IMR-90 (cell line): ENCODE results near the gene SPEM1. TPM values are rescaled to one million over a fixed set of nuclear protein-coding genes. Genes with fewer than 3 reads are reported as not detected.

Experiments used
- ATAC-seq: fragments of 200-7000 bp; cut with Tn5 transposase; 2 replicates; pipeline ENCODE4 v1.9.1; 2020; ENCODE audit warnings: low read depth, mild to moderate bottlenecking, moderate library complexity
- BruUV-seq: library from RNA; stranded (reverse); fragments of 400-500 nt; replicated peaks from 2 replicates; lab custom pipeline; 2021; lab: Mats Ljungman, UMichigan
- CTCF ChIA-PET: fragments of 300-600 bp; formaldehyde crosslinking; extraction: SDS; loops from one replicate; lab custom pipeline; 2021; ENCODE audit warnings: antibody characterized with exemption; lab: Yijun Ruan, JAX
- POLR2A ChIA-PET: fragments of 300-600 bp; sonication (Branson Sonifier 250); formaldehyde crosslinking; loops from one replicate; lab custom pipeline; 2022; ENCODE audit warnings: antibody characterized with exemption; ENCODE audit not compliant: unreplicated experiment; lab: Charles Lee
- DNase-seq: peaks from one replicate; pipeline ENCODE4 v3.0.0; 2013
- H2AFZ ChIP-seq: replicated peaks from 2 replicates; pipeline ENCODE3; 2013; ENCODE audit warnings: low read length, mild to moderate bottlenecking; ENCODE audit not compliant: poor library complexity
- H2AK5ac ChIP-seq: 2 replicates; pipeline ENCODE4 v1.6.1; 2013; ENCODE audit warnings: low read depth, low read length, inconsistent platforms
- H2AK9ac ChIP-seq: replicated peaks from 2 replicates; pipeline ENCODE3; 2013; ENCODE audit warnings: mild to moderate bottlenecking, low read depth, low read length, moderate library complexity; ENCODE audit not compliant: poor library complexity
- H2BK120ac ChIP-seq: 2 replicates; pipeline ENCODE4 v1.6.1; 2013; ENCODE audit warnings: low read depth, low read length, inconsistent platforms
- H2BK15ac ChIP-seq: 3 replicates; pipeline ENCODE4 v1.6.1; 2013; ENCODE audit warnings: low read depth, low read length, inconsistent platforms
- H2BK20ac ChIP-seq: 2 replicates; pipeline ENCODE4 v1.6.1; 2013; ENCODE audit warnings: low read depth, mild to moderate bottlenecking, inconsistent platforms, low read length, moderate library complexity
- H2BK5ac ChIP-seq: 2 replicates; pipeline ENCODE4 v1.6.1; 2013; ENCODE audit warnings: mild to moderate bottlenecking, low read depth, low read length, inconsistent platforms; ENCODE audit not compliant: poor library complexity, severe bottlenecking
- H3K14ac ChIP-seq: replicated peaks from 2 replicates; pipeline ENCODE4 v1.6.1; 2013; ENCODE audit warnings: low read depth, low read length, inconsistent platforms
- H3K18ac ChIP-seq: 2 replicates; pipeline ENCODE4 v1.6.1; 2013; ENCODE audit warnings: low read depth, low read length, control low read depth
- H3K23ac ChIP-seq: 2 replicates; pipeline ENCODE4 v1.6.1; 2013; ENCODE audit warnings: low read depth, low read length, inconsistent platforms
- H3K27ac ChIP-seq: 2 replicates; pipeline ENCODE4 v1.5.1; 2013; ENCODE audit warnings: mild to moderate bottlenecking, control low read depth, low read length; ENCODE audit not compliant: insufficient read depth
- H3K27me3 ChIP-seq: 2 replicates; pipeline ENCODE4 v1.6.1; 2013; ENCODE audit warnings: low read length; ENCODE audit not compliant: control insufficient read depth, insufficient read depth
- H3K36me3 ChIP-seq: 2 replicates; pipeline ENCODE4 v1.6.1; 2013; ENCODE audit warnings: low read length, mixed read lengths; ENCODE audit not compliant: control insufficient read depth, insufficient read depth
- H3K4ac ChIP-seq: 2 replicates; pipeline ENCODE4 v1.6.1; 2013; ENCODE audit warnings: low read depth, low read length, inconsistent platforms
- H3K4me1 ChIP-seq: 2 replicates; pipeline ENCODE4 v1.6.1; 2013; ENCODE audit warnings: low read length, mixed read lengths; ENCODE audit not compliant: control insufficient read depth, insufficient read depth
- H3K4me2 ChIP-seq: 2 replicates; pipeline ENCODE4 v1.6.1; 2013; ENCODE audit warnings: low read depth, mild to moderate bottlenecking, control low read depth, low read length, moderate library complexity
- H3K4me3 ChIP-seq: 2 replicates; pipeline ENCODE4 v1.5.1; 2013; ENCODE audit warnings: low read depth, mild to moderate bottlenecking, control low read depth, low read length, moderate library complexity; ENCODE audit not compliant: insufficient read depth
- H3K56ac ChIP-seq: 2 replicates; pipeline ENCODE4 v1.6.1; 2013; ENCODE audit warnings: low read length, inconsistent platforms; ENCODE audit not compliant: insufficient read depth; ENCODE audit errors: extremely low read depth
- H3K79me1 ChIP-seq, 2 experiments: 2 replicates each; pipeline ENCODE4 v1.6.1; 2013; ENCODE audit warnings: low read length in 2 of 2, inconsistent platforms in 1 of 2, low read depth in 1 of 2
- H3K9ac ChIP-seq: 2 replicates; pipeline ENCODE4 v1.6.1; 2013; ENCODE audit warnings: low read depth, low read length, control low read depth
- H3K9me1 ChIP-seq: 2 replicates; pipeline ENCODE4 v1.6.1; 2013; ENCODE audit warnings: low read length, inconsistent platforms; ENCODE audit not compliant: insufficient read depth
- H3K9me3 ChIP-seq: 2 replicates; pipeline ENCODE4 v1.6.1; 2013; ENCODE audit warnings: low read length; ENCODE audit not compliant: control insufficient read depth, insufficient read depth
- H4K20me1 ChIP-seq: 2 replicates; pipeline ENCODE4 v1.6.1; 2013; ENCODE audit warnings: low read length, inconsistent platforms; ENCODE audit not compliant: insufficient read depth
- H4K5ac ChIP-seq: 2 replicates; pipeline ENCODE4 v1.6.1; 2013; ENCODE audit warnings: mild to moderate bottlenecking, low read depth, low read length, control low read depth
- H4K8ac ChIP-seq, 2 experiments: 2 replicates each; pipeline ENCODE4 v1.6.1; 2013; ENCODE audit warnings: low read depth in 2 of 2, low read length in 2 of 2, control low read depth in 1 of 2, inconsistent platforms in 1 of 2
- H4K91ac ChIP-seq: 2 replicates; pipeline ENCODE4 v1.6.1; 2013; ENCODE audit warnings: low read depth, low read length, inconsistent platforms; ENCODE audit not compliant: insufficient read depth
- BHLHE40 ChIP-seq: fragments of 150-350 bp; IDR thresholded peaks from 2 replicates; pipeline ENCODE4 v1.6.1; 2016; ENCODE audit warnings: mild to moderate bottlenecking, low read depth, low read length
- CEBPB ChIP-seq: IDR thresholded peaks from 2 replicates; pipeline ENCODE4 v1.6.1; 2012; ENCODE audit warnings: low read depth, low read length, improper control_type of control experiment
- CHD1 ChIP-seq: IDR thresholded peaks from 2 replicates; pipeline ENCODE4 v1.6.1; 2012; ENCODE audit warnings: low read depth, low read length, improper control_type of control experiment
- CTCF ChIP-seq: conservative IDR thresholded peaks from 2 replicates; pipeline ENCODE4 v1.5.1; 2012; ENCODE audit warnings: mild to moderate bottlenecking, low read depth, low read length, improper control_type of control experiment
- FOS ChIP-seq: fragments of 150-350 bp; IDR thresholded peaks from 2 replicates; pipeline ENCODE4 v1.6.1; 2016; ENCODE audit warnings: low read depth, low read length
- MAFK ChIP-seq: IDR thresholded peaks from 2 replicates; pipeline ENCODE4 v1.6.1; 2012; ENCODE audit warnings: low read depth, low read length, improper control_type of control experiment
- MAZ ChIP-seq: IDR thresholded peaks from 2 replicates; pipeline ENCODE4 v1.6.1; 2012; ENCODE audit warnings: low read depth, mild to moderate bottlenecking, low read length, improper control_type of control experiment, moderate library complexity, borderline replicate concordance
- MXI1 ChIP-seq: IDR thresholded peaks from 2 replicates; pipeline ENCODE4 v1.6.1; 2012; ENCODE audit warnings: low read depth, mild to moderate bottlenecking, low read length, moderate library complexity, borderline replicate concordance
- POLR2A ChIP-seq: IDR thresholded peaks from 2 replicates; pipeline ENCODE4 v1.6.1; 2012; ENCODE audit warnings: mild to moderate bottlenecking, low read depth, low read length
- RAD21 ChIP-seq: IDR thresholded peaks from 2 replicates; pipeline ENCODE4 v1.6.1; 2012; ENCODE audit warnings: low read length, improper control_type of control experiment
- RCOR1 ChIP-seq: IDR thresholded peaks from 2 replicates; pipeline ENCODE4 v1.6.1; 2012; ENCODE audit warnings: mild to moderate bottlenecking, low read length, improper control_type of control experiment; ENCODE audit not compliant: insufficient replicate concordance
- RFX5 ChIP-seq: IDR thresholded peaks from 2 replicates; pipeline ENCODE4 v1.8.0; 2012; ENCODE audit warnings: low read depth, mild to moderate bottlenecking, low read length, moderate library complexity
- WGBS, 2 experiments: methylation state at CpG; one replicate each; pipeline versions ENCODE4 v1.1.5 to v1.1.7; 2013; ENCODE audit warnings: missing lambda C conversion rate in 2 of 2; ENCODE audit not compliant: insufficient read length in 1 of 2; ENCODE audit errors: extremely low coverage in 2 of 2; 5-methylcytosine and 5-hydroxymethylcytosine counted together
- dilution Hi-C: fragments of 300-500 bp; cut with HindIII; formaldehyde crosslinking; loops from one replicate; pipeline ENCODE4 v1.14.3; 2018; ENCODE audit warnings: low sequenced_read_pairs; ENCODE audit not compliant: unreplicated experiment
- in situ Hi-C: fragments of 300-500 bp; cut with MboI; formaldehyde crosslinking; loops from 3 replicates; pipeline ENCODE4 v1.14.3; 2019; ENCODE audit warnings: low sequenced_read_pairs, inconsistent platforms, mixed read lengths
- intact Hi-C: fragments of 100-400 bp; cut with micrococcal nuclease; formaldehyde crosslinking; loops from 2 replicates; pipeline ENCODE4 v1.10.0; 2022
- polyA plus RNA-seq, 3 experiments: library from polyadenylated mRNA; depleted of rRNA; stranded (reverse); fragments of >200 nt; gene quantifications; 2 replicates each; pipeline ENCODE4 v1.2.3, GENCODE V29; 2012; ENCODE audit warnings: low replicate concordance in 1 of 3
- total RNA-seq: library from RNA; depleted of rRNA; stranded (reverse); fragments of >200 nt; gene quantifications from 2 replicates; pipeline ENCODE4 v1.2.3, GENCODE V29; 2012
- TF ChIP-seq, protein P1 (sequence below): fragments of 150-350 bp; IDR thresholded peaks from 2 replicates; pipeline ENCODE4 v1.6.1; 2017; ENCODE audit warnings: mild to moderate bottlenecking, antibody characterized with exemption, low read length, low read depth
- TF ChIP-seq, protein P2 (sequence below): fragments of 150-350 bp; IDR thresholded peaks from 2 replicates; pipeline ENCODE4 v1.6.1; 2016; ENCODE audit warnings: low read depth, mild to moderate bottlenecking, low read length, moderate library complexity, borderline replicate concordance

Gene SPEM1
- total and polyA plus RNA-seq, 2 of the 4 experiments (the other 2 are of a cell fraction) = not detected

DNA sequence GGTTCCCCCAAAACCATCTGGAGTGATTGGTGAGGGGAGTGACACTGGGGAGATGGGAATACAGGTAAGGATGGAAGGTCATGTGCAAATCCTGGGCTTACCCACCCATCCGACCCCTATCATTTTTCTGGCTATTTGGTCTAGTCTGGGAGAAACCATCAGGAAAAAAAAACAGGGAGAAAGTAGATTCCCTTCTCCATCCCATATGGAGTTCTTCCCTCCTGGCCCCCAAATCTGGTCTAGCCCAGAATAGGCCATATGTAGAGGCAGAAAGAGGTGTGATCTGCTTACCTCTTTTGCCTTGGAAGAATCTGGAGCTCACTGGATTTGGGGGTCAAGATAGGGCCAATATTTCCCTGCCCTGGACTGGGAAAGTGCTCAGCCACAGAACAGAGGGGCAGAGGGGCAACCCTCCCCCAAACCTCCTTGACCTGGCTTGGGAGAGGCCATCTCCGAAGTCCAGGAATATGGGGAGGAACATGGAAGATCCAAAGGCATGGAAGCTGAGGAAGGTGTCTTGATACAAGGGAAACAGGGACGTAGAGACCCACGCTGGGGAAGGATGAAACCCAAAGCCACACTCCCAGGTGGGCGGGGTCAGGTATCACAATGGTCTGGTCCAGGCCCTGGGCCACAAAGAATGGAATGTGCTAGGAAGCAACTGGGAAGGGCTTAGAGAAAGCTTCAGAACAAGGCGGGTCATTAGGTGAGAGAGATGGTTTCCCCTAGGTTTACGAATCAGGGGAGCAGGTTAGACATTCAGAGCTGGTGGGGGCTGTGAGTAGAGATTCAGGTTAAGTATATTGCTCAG, 40.9 kb downstream of the SPEM1 start:
- Histone ChIP-seq H3K79me1 (peaks cover 11 to 50% of the 10 kb centered on the region in 2 experiments; a peak in 2 of 4 replicates), H2AK9ac (no peak overlapping the region), H3K36me3 (peaks cover 35% of the 10 kb centered on the region), H3K27me3 (no peaks in the 10 kb centered on the region), H2AFZ (no peak overlapping the region), H3K4me3 (no peak overlapping the region), H3K23ac (no peak overlapping the region), H2BK5ac (no peak overlapping the region), H3K9ac (no peak overlapping the region), H3K4me1 (no peaks in the 10 kb centered on the region), H2BK20ac (no peak overlapping the region), H3K18ac (no peak overlapping the region), H3K56ac (no peak overlapping the region), H3K14ac (no peak overlapping the region), H2BK15ac (no peak overlapping the region), H4K20me1 (peaks cover 21% of the 10 kb centered on the region), H3K4ac (no peak overlapping the region), H3K4me2 (no peak overlapping the region), H3K9me3 (no peaks in the 10 kb centered on the region), H2BK120ac (no peak overlapping the region), H4K5ac (no peak overlapping the region), H4K91ac (no peak overlapping the region), H3K9me1 (peaks cover 15% of the 10 kb centered on the region; the same call in 1 of the 2 replicates), H4K8ac (no peak overlapping the region), H2AK5ac (no peak overlapping the region), H3K27ac (no peak overlapping the region)
- dilution Hi-C loops = no loop called here
- ATAC-seq (no peak), DNase-seq (no peak)
- no peak for TF ChIP-seq MAFK
- no peak for TF ChIP-seq RAD21
- TF ChIP-seq, protein P1, sequence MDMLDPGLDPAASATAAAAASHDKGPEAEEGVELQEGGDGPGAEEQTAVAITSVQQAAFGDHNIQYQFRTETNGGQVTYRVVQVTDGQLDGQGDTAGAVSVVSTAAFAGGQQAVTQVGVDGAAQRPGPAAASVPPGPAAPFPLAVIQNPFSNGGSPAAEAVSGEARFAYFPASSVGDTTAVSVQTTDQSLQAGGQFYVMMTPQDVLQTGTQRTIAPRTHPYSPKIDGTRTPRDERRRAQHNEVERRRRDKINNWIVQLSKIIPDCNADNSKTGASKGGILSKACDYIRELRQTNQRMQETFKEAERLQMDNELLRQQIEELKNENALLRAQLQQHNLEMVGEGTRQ = no peak
- TF ChIP-seq MAZ = no peak
- TF ChIP-seq FOS = no peak
- TF ChIP-seq, protein P2, sequence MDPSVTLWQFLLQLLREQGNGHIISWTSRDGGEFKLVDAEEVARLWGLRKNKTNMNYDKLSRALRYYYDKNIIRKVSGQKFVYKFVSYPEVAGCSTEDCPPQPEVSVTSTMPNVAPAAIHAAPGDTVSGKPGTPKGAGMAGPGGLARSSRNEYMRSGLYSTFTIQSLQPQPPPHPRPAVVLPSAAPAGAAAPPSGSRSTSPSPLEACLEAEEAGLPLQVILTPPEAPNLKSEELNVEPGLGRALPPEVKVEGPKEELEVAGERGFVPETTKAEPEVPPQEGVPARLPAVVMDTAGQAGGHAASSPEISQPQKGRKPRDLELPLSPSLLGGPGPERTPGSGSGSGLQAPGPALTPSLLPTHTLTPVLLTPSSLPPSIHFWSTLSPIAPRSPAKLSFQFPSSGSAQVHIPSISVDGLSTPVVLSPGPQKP = no peak
- no peak for TF ChIP-seq POLR2A
- no peak for TF ChIP-seq CHD1
- TF ChIP-seq CEBPB = no peak
- no peak for TF ChIP-seq RCOR1
- no peak for TF ChIP-seq CTCF
- no peak for TF ChIP-seq MXI1
- TF ChIP-seq RFX5 = no peak
- TF ChIP-seq BHLHE40 = no peak
- ChIA-PET CTCF (no interaction called here), POLR2A (interaction anchor here (1.2 kb wide), 1 partner anchor 17 kb away, joined by 8 read pairs; no protein-coding TSS in a partner anchor)
- intact Hi-C loops = no loop called here
- in situ Hi-C loops = no loop called here
- WGBS, 2 experiments = 93% methylated on average over 3 of the region's 7 CpGs; no CpG with 5 or more reads in 1 of the 2 experiments
- TSS peak; percentile 48 for BruUV-seq
